HG03045 (cell line): ENCODE results near the gene CNKSR1.

Experiments
- ATAC-seq: cut with Tn5 transposase; IDR thresholded peaks from one replicate; pipeline ENCODE4 v1.9.1; 2021; ENCODE audit warnings: mild to moderate bottlenecking, moderate library complexity; ENCODE audit not compliant: unreplicated experiment

The CNKSR1 gene

GRCh38 chr1:26177182-26177684 is at the start of gene CNKSR1:
Gene CNKSR1 (plus strand): TSS chr1:26177491. CDS start chr1:26177548, 57 bp downstream.
- no peak for ATAC-seq

GRCh38 chr1:26129778-26130177 is 47.5 kb upstream of the CNKSR1 start:
- no peak for ATAC-seq

- no peak for ATAC-seq
Measured at GRCh38 chr1:26130695-26131094, 46.6 kb upstream of the CNKSR1 start.

- no peak for ATAC-seq
Measured at GRCh38 chr1:26132128-26132833, 45.0 kb upstream of the CNKSR1 start.

GRCh38 chr1:26132834-26133167 is 44.5 kb upstream of the CNKSR1 start:
- no peak for ATAC-seq

GRCh38 chr1:26134466-26134865 is 42.8 kb upstream of the CNKSR1 start:
- ATAC-seq = no peak

- ATAC-seq = no peak
Measured at GRCh38 chr1:26138974-26139558, 38.2 kb upstream of the CNKSR1 start.

GRCh38 chr1:26142159-26142558 is 35.1 kb upstream of the CNKSR1 start:
- ATAC-seq = no peak

- ATAC-seq = no peak
Measured at GRCh38 chr1:26145041-26145959, 32.0 kb upstream of the CNKSR1 start.

- no peak for ATAC-seq
Measured at GRCh38 chr1:26145960-26146294, 31.4 kb upstream of the CNKSR1 start.

- ATAC-seq = no peak
Measured at GRCh38 chr1:26148887-26149286, 28.4 kb upstream of the CNKSR1 start.

- ATAC-seq = no peak
Measured at GRCh38 chr1:26153966-26154532, 23.2 kb upstream of the CNKSR1 start.

GRCh38 chr1:26154750-26155149 is 22.5 kb upstream of the CNKSR1 start:
- no peak for ATAC-seq

GRCh38 chr1:26155370-26156284 is 21.7 kb upstream of the CNKSR1 start:
- ATAC-seq = no peak

GRCh38 chr1:26156285-26157038 is 20.8 kb upstream of the CNKSR1 start:
- no peak for ATAC-seq

- ATAC-seq = no peak
Measured at GRCh38 chr1:26158271-26158907, 18.9 kb upstream of the CNKSR1 start.

- ATAC-seq = no peak
Measured at GRCh38 chr1:26158908-26159742, 18.2 kb upstream of the CNKSR1 start, which contains the start of gene FAM110D. Gene FAM110D (plus strand): TSS chr1:26159079. CDS start chr1:26161292, 2,213 bp downstream.

GRCh38 chr1:26159743-26160039 is 17.6 kb upstream of the CNKSR1 start:
- no peak for ATAC-seq
